ENCODE results near the gene NEGR1. TPM values are rescaled to one million over a fixed set of nuclear protein-coding genes. Genes with fewer than 3 reads are reported as not detected.

NEGR1 gene
- total RNA-seq, 1 donor from 2014 or later: 19.2 TPM

DNA sequence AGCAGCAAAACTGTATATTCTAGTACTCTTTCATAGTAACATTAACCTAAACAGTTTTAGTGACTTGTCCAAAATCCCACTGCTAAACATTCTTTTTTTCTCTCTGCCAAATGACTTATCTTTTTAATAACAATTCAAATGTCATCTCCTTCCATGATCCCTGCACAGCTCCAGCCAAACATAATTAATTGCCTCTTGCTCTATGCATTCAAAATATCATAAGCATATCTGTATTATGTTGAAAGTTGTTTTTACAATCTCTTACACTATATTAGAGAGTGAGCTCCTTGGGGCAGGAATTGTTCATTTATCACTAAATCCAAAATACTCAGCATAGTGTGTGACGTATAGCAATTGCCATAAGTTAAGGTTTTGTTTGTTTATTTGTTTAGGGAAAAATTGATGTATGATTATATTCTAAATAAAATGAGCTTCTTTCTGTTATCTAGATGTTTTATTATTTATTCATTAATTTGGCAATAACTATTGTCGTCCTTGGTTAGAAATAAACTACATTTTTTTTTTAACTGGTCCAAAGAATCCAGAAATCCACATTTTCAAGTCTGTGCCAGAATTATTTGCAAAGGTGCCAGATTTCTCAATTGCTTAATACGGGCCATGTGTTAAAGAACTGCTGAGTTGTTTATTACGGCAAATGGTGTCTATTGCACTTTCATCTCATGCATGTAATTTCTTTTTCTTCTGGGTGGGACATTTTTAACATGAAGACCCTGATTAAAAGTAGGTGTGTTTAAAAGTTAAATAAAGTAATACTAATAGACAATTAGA is 624.3 kb downstream of the NEGR1 start:
- no peaks in the 10 kb centered on the region for H3K27me3 ChIP-seq
- TF ChIP-seq POLR2AphosphoS5 (IDR thresholded peaks at IDR 0.05; ENCODE audit: insufficient read depth in 1 of 2, low read depth in 1 of 2) (no peak), POLR2A (IDR thresholded peaks at IDR 0.05) (no peak)
- TF ChIP-seq, protein P1, sequence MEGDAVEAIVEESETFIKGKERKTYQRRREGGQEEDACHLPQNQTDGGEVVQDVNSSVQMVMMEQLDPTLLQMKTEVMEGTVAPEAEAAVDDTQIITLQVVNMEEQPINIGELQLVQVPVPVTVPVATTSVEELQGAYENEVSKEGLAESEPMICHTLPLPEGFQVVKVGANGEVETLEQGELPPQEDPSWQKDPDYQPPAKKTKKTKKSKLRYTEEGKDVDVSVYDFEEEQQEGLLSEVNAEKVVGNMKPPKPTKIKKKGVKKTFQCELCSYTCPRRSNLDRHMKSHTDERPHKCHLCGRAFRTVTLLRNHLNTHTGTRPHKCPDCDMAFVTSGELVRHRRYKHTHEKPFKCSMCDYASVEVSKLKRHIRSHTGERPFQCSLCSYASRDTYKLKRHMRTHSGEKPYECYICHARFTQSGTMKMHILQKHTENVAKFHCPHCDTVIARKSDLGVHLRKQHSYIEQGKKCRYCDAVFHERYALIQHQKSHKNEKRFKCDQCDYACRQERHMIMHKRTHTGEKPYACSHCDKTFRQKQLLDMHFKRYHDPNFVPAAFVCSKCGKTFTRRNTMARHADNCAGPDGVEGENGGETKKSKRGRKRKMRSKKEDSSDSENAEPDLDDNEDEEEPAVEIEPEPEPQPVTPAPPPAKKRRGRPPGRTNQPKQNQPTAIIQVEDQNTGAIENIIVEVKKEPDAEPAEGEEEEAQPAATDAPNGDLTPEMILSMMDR (IDR thresholded peaks at IDR 0.05): no peak
- no peaks in the 10 kb centered on the region for H3K4me1 ChIP-seq
- H3K36me3 ChIP-seq: no peaks in the 10 kb centered on the region
- H3K27ac ChIP-seq: no peak overlapping the region
- H3K9me3 ChIP-seq: no peaks in the 10 kb centered on the region
- H3K4me3 ChIP-seq: no peak overlapping the region
- no peak for DNase-seq (ENCODE audit: extremely low spot score in 2 of 2)
- intact Hi-C loops (cut with DNase I): no loop called here

DNA sequence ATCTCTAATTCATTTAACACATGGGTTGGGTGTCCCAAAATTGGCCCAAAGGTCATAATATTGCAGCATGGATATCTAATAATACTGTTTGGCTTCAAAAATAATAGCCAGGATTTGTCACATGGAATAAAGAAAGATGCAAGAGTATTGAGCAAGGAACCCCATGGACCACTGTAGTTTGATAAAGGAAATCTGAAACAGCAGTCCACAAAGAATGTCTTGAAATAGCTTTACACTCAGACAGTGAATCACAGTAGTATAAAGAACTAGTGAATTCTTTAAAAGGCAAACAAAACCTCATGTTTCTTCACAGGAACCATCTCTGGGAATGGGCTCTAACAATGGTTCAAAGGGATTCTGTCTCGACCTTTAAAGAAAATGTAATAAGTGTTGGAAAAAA is 625.4 kb downstream of the NEGR1 start:
- no peak for DNase-seq (ENCODE audit: extremely low spot score in 2 of 2)
- Histone ChIP-seq H3K27ac (no peak overlapping the region), H3K4me1 (no peaks in the 10 kb centered on the region), H3K4me3 (no peak overlapping the region), H3K27me3 (no peaks in the 10 kb centered on the region), H3K36me3 (no peaks in the 10 kb centered on the region), H3K9me3 (no peaks in the 10 kb centered on the region)
- TF ChIP-seq POLR2AphosphoS5 (IDR thresholded peaks at IDR 0.05; ENCODE audit: insufficient read depth in 1 of 2, low read depth in 1 of 2) (no peak), POLR2A (IDR thresholded peaks at IDR 0.05) (no peak)
- TF ChIP-seq, protein P1 (IDR thresholded peaks at IDR 0.05): no peak
- intact Hi-C loops (cut with DNase I): no loop called here

DNA sequence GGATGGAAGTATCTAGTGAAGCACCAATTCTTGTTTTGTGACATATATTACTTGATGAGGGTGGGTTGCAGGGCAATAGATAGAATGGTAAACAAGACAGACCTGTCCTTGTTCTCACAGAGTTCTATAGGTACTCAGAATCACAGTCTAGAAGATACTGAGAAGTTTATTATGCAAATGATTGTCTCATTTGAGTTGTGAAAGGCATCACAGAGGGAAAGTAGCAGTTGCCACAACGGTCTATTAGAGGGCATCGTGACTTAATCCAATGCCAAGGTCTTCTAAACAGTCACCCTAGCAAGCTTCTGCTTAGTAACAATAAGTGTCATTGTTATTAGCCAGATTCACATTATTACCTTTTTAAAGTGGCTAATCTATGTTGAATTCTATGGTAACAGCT is 626.7 kb downstream of the NEGR1 start:
- H3K36me3 ChIP-seq: no peaks in the 10 kb centered on the region
- no peaks in the 10 kb centered on the region for H3K4me1 ChIP-seq
- intact Hi-C loops (cut with DNase I): no loop called here
- H3K27me3 ChIP-seq: no peaks in the 10 kb centered on the region
- TF ChIP-seq POLR2A (IDR thresholded peaks at IDR 0.05): no peak
- TF ChIP-seq, protein P1 (IDR thresholded peaks at IDR 0.05): no peak
- TF ChIP-seq POLR2AphosphoS5 (IDR thresholded peaks at IDR 0.05; ENCODE audit: insufficient read depth in 1 of 2, low read depth in 1 of 2): no peak
- H3K27ac ChIP-seq: no peak overlapping the region
- H3K9me3 ChIP-seq: no peaks in the 10 kb centered on the region
- no peak for DNase-seq (ENCODE audit: extremely low spot score in 2 of 2)
- H3K4me3 ChIP-seq: no peak overlapping the region

DNA sequence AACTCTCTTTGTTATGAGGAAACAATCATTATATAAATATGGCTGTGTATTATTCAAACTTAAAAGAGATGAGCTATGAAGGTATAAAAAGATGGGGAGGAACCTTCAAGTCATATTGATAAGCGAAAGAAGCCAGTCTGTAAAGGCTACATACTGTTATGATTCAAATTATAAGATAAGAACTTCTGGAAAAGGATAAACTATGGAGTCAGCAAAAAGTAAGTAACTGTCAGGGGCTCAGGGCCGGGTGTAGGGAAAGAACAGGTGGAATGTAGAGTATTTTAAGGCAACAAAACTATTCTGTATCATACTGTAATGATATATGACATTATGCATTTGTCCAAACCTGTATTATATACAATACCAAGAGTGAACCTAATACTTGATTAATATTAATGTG is 628.4 kb downstream of the NEGR1 start:
- Histone ChIP-seq H3K36me3 (no peaks in the 10 kb centered on the region), H3K4me1 (no peaks in the 10 kb centered on the region), H3K27ac (no peak overlapping the region), H3K27me3 (no peaks in the 10 kb centered on the region), H3K9me3 (no peaks in the 10 kb centered on the region), H3K4me3 (no peak overlapping the region)
- intact Hi-C loops (cut with DNase I): no loop called here
- no peak for DNase-seq (ENCODE audit: extremely low spot score in 2 of 2)
- no peak for TF ChIP-seq POLR2A (IDR thresholded peaks at IDR 0.05)
- TF ChIP-seq, protein P1 (IDR thresholded peaks at IDR 0.05): no peak
- TF ChIP-seq POLR2AphosphoS5 (IDR thresholded peaks at IDR 0.05; ENCODE audit: insufficient read depth in 1 of 2, low read depth in 1 of 2): no peak

DNA sequence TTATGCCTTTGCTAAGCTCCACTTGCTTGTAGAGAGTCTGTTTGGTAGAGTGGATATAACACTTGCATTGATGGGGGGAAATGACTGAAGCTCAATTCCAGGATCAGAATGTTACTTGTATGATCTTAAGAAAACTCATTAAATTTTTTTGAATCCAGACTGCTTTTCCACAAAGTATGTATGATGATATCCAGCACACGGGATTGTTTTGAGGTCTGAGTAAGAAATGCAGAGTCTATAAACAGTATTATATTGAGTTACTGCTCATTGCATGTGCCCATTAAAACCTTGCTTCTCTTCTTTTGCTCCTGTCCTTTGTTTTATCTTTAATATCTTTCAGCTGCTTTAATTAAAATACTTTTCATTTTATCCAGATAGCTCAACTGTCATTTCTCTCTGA is 631.1 kb downstream of the NEGR1 start:
- TF ChIP-seq, protein P1 (IDR thresholded peaks at IDR 0.05): no peak
- TF ChIP-seq POLR2A (IDR thresholded peaks at IDR 0.05) (no peak), POLR2AphosphoS5 (IDR thresholded peaks at IDR 0.05; ENCODE audit: insufficient read depth in 1 of 2, low read depth in 1 of 2) (no peak)
- Histone ChIP-seq H3K27ac (no peak overlapping the region), H3K36me3 (no peaks in the 10 kb centered on the region), H3K27me3 (no peaks in the 10 kb centered on the region), H3K4me1 (no peaks in the 10 kb centered on the region), H3K9me3 (no peaks in the 10 kb centered on the region), H3K4me3 (no peak overlapping the region)
- no peak for DNase-seq (ENCODE audit: extremely low spot score in 2 of 2)
- intact Hi-C loops (cut with DNase I): no loop called here
